Fibroblast of lung (primary cell): Measurements from ENCODE around the gene LMBRD1.

Experiments
- EZH2 ChIP-seq: IDR thresholded peaks from 2 replicates; pipeline ENCODE4 v1.5.1; 2012; ENCODE audit warnings: low read length, control low read depth, mild to moderate bottlenecking; ENCODE audit errors: missing control alignments
- TF ChIP-seq, protein P1 (sequence below), 2 donors: IDR thresholded peaks in 1 of 2; conservative IDR thresholded peaks in 1 of 2; 1 replicate in 1 of 2; 2 replicates in 1 of 2; pipeline ENCODE4 v1.5.1; 2011 to 2012; ENCODE audit warnings: low read length in 2 of 2, control low read depth in 1 of 2, inconsistent platforms in 1 of 2, low read depth in 1 of 2, mild to moderate bottlenecking in 1 of 2

DNA sequence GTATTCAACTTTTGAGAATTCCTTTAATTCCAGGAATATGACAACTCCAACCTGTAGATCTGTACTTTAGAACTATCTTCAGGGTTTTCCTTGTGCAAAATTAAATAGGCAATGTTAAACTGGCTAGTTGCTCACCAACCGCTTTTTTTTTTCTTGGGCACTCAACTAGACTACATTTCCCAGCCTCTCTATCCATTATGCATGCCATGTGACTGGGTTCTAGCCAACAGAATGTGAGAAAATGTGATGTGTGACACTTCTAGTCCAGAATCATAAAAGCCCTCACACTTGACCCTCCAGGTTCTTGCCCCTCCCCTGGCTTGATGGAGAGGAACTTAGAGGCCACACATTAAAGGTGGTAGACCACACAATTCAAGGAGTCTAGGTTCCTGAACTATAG is 166.0 kb downstream of the LMBRD1 start:
- TF ChIP-seq, protein P1, sequence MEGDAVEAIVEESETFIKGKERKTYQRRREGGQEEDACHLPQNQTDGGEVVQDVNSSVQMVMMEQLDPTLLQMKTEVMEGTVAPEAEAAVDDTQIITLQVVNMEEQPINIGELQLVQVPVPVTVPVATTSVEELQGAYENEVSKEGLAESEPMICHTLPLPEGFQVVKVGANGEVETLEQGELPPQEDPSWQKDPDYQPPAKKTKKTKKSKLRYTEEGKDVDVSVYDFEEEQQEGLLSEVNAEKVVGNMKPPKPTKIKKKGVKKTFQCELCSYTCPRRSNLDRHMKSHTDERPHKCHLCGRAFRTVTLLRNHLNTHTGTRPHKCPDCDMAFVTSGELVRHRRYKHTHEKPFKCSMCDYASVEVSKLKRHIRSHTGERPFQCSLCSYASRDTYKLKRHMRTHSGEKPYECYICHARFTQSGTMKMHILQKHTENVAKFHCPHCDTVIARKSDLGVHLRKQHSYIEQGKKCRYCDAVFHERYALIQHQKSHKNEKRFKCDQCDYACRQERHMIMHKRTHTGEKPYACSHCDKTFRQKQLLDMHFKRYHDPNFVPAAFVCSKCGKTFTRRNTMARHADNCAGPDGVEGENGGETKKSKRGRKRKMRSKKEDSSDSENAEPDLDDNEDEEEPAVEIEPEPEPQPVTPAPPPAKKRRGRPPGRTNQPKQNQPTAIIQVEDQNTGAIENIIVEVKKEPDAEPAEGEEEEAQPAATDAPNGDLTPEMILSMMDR (conservative IDR thresholded peaks at IDR 0.05 in 1 of 2, IDR thresholded peaks at IDR 0.05 in 1 of 2; ENCODE audit: low read depth in 1 of 2, low read length in 2 of 2), result no peak
- TF ChIP-seq EZH2, result no peak
